Neural crest cell (in vitro differentiated cells): ENCODE measurements around the gene PIEZO2. TPM values are rescaled to one million over a fixed set of nuclear protein-coding genes. Genes with fewer than 3 reads are reported as not detected.

Experiments
- DNase-seq: peaks from one replicate; pipeline ENCODE4 v3.0.0; 2021; ENCODE audit warnings: low read depth, mixed read lengths, low spot score
- H3K27ac Mint-ChIP-seq: one replicate; pipeline ENCODE4 v1.8.0; 2021; ENCODE audit warnings: mild to moderate bottlenecking, mixed read lengths; ENCODE audit not compliant: unreplicated experiment
- H3K27me3 Mint-ChIP-seq: 2 replicates; pipeline ENCODE4 v1.8.0; 2021; ENCODE audit warnings: low read depth, mild to moderate bottlenecking, mixed read lengths
- H3K36me3 Mint-ChIP-seq: 2 replicates; pipeline ENCODE4 v1.8.0; 2021; ENCODE audit warnings: low read depth, mild to moderate bottlenecking, mixed read lengths
- H3K4me1 Mint-ChIP-seq: 2 replicates; pipeline ENCODE4 v1.8.0; 2021; ENCODE audit warnings: mixed read lengths
- H3K4me3 Mint-ChIP-seq: one replicate; pipeline ENCODE4 v1.8.0; 2021; ENCODE audit warnings: mild to moderate bottlenecking, mixed read lengths
- H3K9me3 Mint-ChIP-seq: 2 replicates; pipeline ENCODE4 v1.8.0; 2021; ENCODE audit warnings: mixed read lengths
- total RNA-seq: library from RNA; stranded (reverse); gene quantifications from 2 replicates; pipeline ENCODE4 v1.2.1, GENCODE V29; 2021
- TF ChIP-seq, protein P1 (sequence below): fragments of 200-600 bp; sonication (generic); conservative IDR thresholded peaks from 2 replicates; pipeline ENCODE4 v1.5.0; 2021; ENCODE audit warnings: antibody characterized with exemption, mild to moderate bottlenecking

The PIEZO2 gene
- total RNA-seq, 1 donor from 2014 or later = 15.5 TPM

DNA sequence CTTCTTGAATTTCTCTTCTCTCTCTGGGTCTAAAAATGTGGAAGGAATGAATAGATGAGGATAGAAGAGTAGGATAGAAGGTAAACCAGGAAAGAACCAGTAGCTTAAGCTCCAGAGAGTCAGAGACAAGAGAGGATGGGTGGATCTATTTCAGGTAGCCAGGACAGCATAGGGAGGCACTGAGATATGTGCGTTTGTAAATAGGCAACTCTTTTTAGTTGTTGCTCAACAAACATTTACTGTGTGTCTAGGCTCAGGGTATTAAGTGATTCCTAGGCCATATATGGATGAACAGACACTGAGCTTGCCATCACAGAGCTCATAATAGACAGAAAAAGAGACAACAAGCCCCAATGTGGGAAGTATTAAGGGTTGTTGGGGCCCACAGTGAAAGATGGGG is 463.1 kb downstream of the PIEZO2 start:
- no peak overlapping the region for H3K4me3 Mint-ChIP-seq
- H3K4me1 Mint-ChIP-seq = peaks cover 5% of the 10 kb centered on the region
- no peak for DNase-seq
- no peaks in the 10 kb centered on the region for H3K9me3 Mint-ChIP-seq
- H3K27ac Mint-ChIP-seq = no peak overlapping the region
- peaks cover 17% of the 10 kb centered on the region for H3K36me3 Mint-ChIP-seq
- H3K27me3 Mint-ChIP-seq = no peaks in the 10 kb centered on the region
- TF ChIP-seq, protein P1, sequence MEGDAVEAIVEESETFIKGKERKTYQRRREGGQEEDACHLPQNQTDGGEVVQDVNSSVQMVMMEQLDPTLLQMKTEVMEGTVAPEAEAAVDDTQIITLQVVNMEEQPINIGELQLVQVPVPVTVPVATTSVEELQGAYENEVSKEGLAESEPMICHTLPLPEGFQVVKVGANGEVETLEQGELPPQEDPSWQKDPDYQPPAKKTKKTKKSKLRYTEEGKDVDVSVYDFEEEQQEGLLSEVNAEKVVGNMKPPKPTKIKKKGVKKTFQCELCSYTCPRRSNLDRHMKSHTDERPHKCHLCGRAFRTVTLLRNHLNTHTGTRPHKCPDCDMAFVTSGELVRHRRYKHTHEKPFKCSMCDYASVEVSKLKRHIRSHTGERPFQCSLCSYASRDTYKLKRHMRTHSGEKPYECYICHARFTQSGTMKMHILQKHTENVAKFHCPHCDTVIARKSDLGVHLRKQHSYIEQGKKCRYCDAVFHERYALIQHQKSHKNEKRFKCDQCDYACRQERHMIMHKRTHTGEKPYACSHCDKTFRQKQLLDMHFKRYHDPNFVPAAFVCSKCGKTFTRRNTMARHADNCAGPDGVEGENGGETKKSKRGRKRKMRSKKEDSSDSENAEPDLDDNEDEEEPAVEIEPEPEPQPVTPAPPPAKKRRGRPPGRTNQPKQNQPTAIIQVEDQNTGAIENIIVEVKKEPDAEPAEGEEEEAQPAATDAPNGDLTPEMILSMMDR = no peak

DNA sequence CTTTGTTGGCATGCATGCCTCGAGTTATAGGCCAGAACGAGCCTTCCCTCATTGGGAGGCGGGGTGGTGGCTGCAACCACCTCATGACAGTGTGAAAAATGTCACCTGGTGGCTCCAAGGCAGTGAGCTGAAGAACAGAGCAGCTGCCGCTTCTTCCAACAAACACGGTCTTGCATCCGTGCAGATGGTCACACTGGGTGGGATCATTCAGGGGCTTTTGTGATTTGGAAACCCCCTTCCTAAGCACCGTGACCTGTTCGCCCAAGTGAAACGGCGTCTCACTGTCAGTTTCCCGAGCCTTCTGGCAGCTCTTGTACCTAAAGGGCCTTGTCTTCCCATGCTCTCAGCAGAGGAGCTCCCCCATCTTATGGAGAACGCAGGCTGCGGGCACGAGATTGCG is 463.9 kb downstream of the PIEZO2 start:
- TF ChIP-seq, protein P1 = no peak
- no peaks in the 10 kb centered on the region for H3K27me3 Mint-ChIP-seq
- H3K9me3 Mint-ChIP-seq = no peaks in the 10 kb centered on the region
- DNase-seq = no peak
- no peak overlapping the region for H3K27ac Mint-ChIP-seq
- peaks cover 5% of the 10 kb centered on the region for H3K4me1 Mint-ChIP-seq
- H3K36me3 Mint-ChIP-seq = peaks cover 17% of the 10 kb centered on the region
- H3K4me3 Mint-ChIP-seq = no peak overlapping the region

DNA sequence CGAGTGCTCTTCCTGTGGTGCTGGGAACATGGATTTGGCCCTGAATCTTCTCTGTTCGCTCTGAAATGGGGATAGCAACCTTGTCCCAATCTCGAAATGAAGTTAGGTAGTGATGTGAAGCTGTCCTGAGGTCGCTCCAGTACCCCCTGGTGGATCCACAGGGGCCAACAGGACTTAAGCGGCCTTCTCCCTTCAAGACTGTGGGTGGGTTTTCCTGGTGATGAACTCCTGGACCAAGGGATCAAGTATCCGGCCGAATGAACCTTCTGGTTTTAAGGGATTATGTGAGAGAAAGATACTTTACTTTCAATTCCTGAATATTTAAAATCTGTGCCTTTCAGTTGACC is 467.0 kb downstream of the PIEZO2 start:
- Mint-ChIP-seq H3K9me3 (no peaks in the 10 kb centered on the region), H3K4me1 (peaks cover 5% of the 10 kb centered on the region), H3K4me3 (no peak overlapping the region), H3K36me3 (peaks cover 10% of the 10 kb centered on the region), H3K27ac (no peak overlapping the region), H3K27me3 (no peaks in the 10 kb centered on the region)
- no peak for DNase-seq
- TF ChIP-seq, protein P1 = no peak

DNA sequence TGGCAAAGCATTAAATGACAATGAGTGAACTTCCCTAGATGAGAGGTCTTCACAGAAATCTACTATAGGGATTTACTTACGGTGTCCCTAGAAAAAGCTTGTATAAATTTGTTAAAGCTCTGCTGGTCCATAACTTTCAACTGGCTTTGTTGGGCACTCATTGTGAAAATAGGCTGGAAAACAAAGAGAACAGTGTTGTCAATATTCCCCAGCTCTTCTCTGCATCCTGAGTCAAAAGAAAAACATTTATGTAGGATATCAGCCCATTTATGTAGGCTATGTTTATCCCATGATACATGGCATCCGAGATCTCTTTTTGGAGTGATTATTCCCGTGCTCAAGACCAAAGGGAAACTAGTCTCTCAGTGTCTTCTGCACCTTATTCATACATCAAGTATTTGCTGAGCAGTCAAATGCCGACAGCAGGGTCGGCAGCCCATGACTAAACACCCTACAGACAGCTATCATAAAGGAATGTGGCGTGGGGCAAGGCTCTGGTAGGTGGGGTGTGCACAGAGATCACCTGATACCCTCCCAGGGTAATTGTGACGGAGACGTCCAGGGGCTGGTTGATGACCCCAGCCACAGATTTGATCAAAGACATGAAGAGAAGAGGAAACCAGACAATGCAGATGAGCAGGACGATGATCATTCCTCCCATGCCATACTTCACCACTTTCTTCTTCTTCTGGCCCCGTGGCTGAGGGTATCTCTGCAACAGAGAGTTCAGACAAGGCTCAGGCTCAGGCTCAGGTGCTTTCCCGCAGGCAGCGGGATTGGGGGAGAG is 467.6 kb downstream of the PIEZO2 start:
- Mint-ChIP-seq H3K4me1 (peaks cover 5% of the 10 kb centered on the region), H3K27me3 (no peaks in the 10 kb centered on the region), H3K9me3 (no peaks in the 10 kb centered on the region), H3K27ac (no peak overlapping the region), H3K4me3 (no peak overlapping the region), H3K36me3 (peaks cover 6% of the 10 kb centered on the region)
- DNase-seq = no peak
- TF ChIP-seq, protein P1 = no peak

DNA sequence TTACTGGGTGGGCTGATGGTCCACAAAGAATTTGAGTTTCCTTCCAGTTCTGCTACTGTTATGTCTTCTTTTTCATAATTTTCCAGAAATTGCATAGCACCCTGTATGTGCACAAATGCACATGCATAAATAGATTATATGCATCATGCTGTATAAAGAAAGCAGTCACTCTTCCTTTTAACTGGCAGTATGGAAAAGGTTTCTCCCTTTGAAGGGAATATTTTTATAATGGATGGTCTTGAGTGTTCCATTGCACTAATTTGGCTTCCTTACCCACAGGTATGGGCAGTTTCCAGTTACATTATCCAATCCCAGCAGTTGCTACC is 469.1 kb downstream of the PIEZO2 start:
- no peak for DNase-seq
- Mint-ChIP-seq H3K36me3 (peaks cover 10% of the 10 kb centered on the region), H3K4me1 (peaks cover 5% of the 10 kb centered on the region), H3K27me3 (no peaks in the 10 kb centered on the region), H3K27ac (no peak overlapping the region), H3K9me3 (peaks cover 6% of the 10 kb centered on the region), H3K4me3 (no peak overlapping the region)
- TF ChIP-seq, protein P1 = no peak
